Suprapubic skin (tissue), 4 donors: ENCODE measurements around the gene GABRE.

ENCODE experiments used
- CTCF ChIP-seq, 2 donors: fragments of 200-600 bp in 1 of 2; fragments of 450-650 bp in 1 of 2; sonication (generic) in 1 of 2; IDR thresholded peaks; one replicate each; pipeline ENCODE4 v1.5.1; 2016 to 2019; ENCODE audit warnings: antibody characterized with exemption in 2 of 2, mild to moderate bottlenecking in 1 of 2, moderate library complexity in 1 of 2
- EP300 ChIP-seq: sonication (generic); formaldehyde crosslinking; IDR thresholded peaks from one replicate; pipeline ENCODE4 v1.6.1; 2017; ENCODE audit warnings: antibody characterized with exemption
- POLR2A ChIP-seq, 2 donors: fragments of 450-650 bp; IDR thresholded peaks; one replicate each; pipeline ENCODE4 v1.6.1; 2017; ENCODE audit warnings: antibody characterized with exemption in 2 of 2, mild to moderate bottlenecking in 2 of 2, moderate library complexity in 2 of 2
- POLR2AphosphoS5 ChIP-seq, 3 donors: sonication (generic); formaldehyde crosslinking; IDR thresholded peaks; one replicate each; pipeline ENCODE4 v1.6.1; 2017; ENCODE audit warnings: antibody characterized with exemption in 3 of 3

DNA sequence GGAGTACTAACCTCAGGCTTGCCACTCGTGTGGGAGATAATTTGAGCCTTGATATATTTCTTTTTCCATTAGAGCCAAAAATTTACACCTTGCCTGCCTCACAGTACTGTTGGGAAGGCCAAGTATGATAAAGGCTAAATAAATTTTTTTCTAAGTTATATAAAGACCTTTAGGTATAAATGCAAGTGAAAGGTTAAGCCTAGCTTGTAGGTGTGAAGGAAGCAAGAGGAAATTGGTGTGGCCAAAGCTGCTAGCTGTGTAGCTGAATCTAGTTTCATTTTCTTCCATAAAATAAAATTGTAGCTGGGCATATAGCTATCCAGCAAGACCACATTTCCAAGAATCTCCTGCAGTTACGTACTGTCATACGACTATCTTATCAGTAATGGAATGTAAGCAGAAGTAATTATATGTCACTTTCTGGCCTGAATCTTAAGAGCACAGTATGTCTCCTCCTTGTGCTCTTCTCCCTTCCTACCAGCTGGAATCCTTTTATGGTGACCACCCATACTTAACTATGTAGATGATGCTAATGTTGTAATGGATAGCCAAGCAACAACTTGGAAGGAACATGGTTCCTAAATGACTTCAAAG lies 14.3 kb upstream of the GABRE start:
- TF ChIP-seq POLR2AphosphoS5 (IDR thresholded peaks at IDR 0.05) (no peak), POLR2A (IDR thresholded peaks at IDR 0.05) (no peak), CTCF (IDR thresholded peaks at IDR 0.05) (no peak), EP300 (no peak)
